ENCODE measurements around the gene NCKAP1. TPM values are rescaled to one million over a fixed set of nuclear protein-coding genes. Genes with fewer than 3 reads are reported as not detected.
"Not testable (repeated sequence)": the region's sequence is repeated elsewhere in the genome, so short reads cannot be mapped to it uniquely, and the experiment has no call there.

NCKAP1 gene
- total RNA-seq, 2 donors from 2014 or later: 107 to 113 TPM

GRCh38 chr2:182971820-182972547 is 66.3 kb downstream of the NCKAP1 start:
- Histone ChIP-seq H3K27ac (no peak overlapping the region), H3K4me3 (no peak overlapping the region), H3K27me3 (no peaks in the 10 kb centered on the region), H3K9me3 (no peaks in the 10 kb centered on the region), H3K4me1 (no peaks in the 10 kb centered on the region), H3K36me3 (peaks cover 27% of the 10 kb centered on the region)
- TF ChIP-seq CTCF (IDR thresholded peaks at IDR 0.05): no peak
- DNase-seq (ENCODE audit: low spot score): no peak

GRCh38 chr2:182970486-182970885 is 67.8 kb downstream of the NCKAP1 start:
- no peaks in the 10 kb centered on the region for H3K4me1 ChIP-seq
- no peak for DNase-seq (ENCODE audit: low spot score)
- no peaks in the 10 kb centered on the region for H3K9me3 ChIP-seq
- H3K36me3 ChIP-seq: peaks cover 20% of the 10 kb centered on the region
- H3K27me3 ChIP-seq: no peaks in the 10 kb centered on the region
- H3K27ac ChIP-seq: no peak overlapping the region
- H3K4me3 ChIP-seq: no peak overlapping the region
- TF ChIP-seq CTCF (IDR thresholded peaks at IDR 0.05): no peak

- Histone ChIP-seq H3K4me3 (no peak overlapping the region), H3K36me3 (peaks cover 25% of the 10 kb centered on the region), H3K4me1 (no peaks in the 10 kb centered on the region), H3K9me3 (no peaks in the 10 kb centered on the region), H3K27me3 (no peaks in the 10 kb centered on the region), H3K27ac (no peak overlapping the region)
- no peak for DNase-seq (ENCODE audit: low spot score)
- no peak for TF ChIP-seq CTCF (IDR thresholded peaks at IDR 0.05)
Observed at GRCh38 chr2:182968493-182968892, 69.8 kb downstream of the NCKAP1 start.

- H3K36me3 ChIP-seq: peaks cover 33% of the 10 kb centered on the region
- not testable (repeated sequence) for H3K27me3 ChIP-seq; H3K4me3 ChIP-seq; DNase-seq (ENCODE audit: low spot score); H3K27ac ChIP-seq; H3K9me3 ChIP-seq; H3K4me1 ChIP-seq
Observed at GRCh38 chr2:182966356-182966755, 71.9 kb downstream of the NCKAP1 start.

- Histone ChIP-seq H3K27me3 (no peaks in the 10 kb centered on the region), H3K9me3 (no peaks in the 10 kb centered on the region), H3K27ac (no peak overlapping the region), H3K4me3 (no peak overlapping the region), H3K36me3 (peaks cover 32% of the 10 kb centered on the region), H3K4me1 (no peaks in the 10 kb centered on the region)
- no peak for TF ChIP-seq CTCF (IDR thresholded peaks at IDR 0.05)
- DNase-seq (ENCODE audit: low spot score): no peak
Observed at GRCh38 chr2:182962641-182963040, 75.6 kb downstream of the NCKAP1 start.

- not testable (repeated sequence) for H3K9me3 ChIP-seq; H3K27ac ChIP-seq; H3K27me3 ChIP-seq; DNase-seq (ENCODE audit: low spot score); H3K4me1 ChIP-seq; H3K4me3 ChIP-seq
- H3K36me3 ChIP-seq: peaks cover 39% of the 10 kb centered on the region
Observed at GRCh38 chr2:182960869-182961268, 77.4 kb downstream of the NCKAP1 start.

- Histone ChIP-seq H3K27me3 (no peaks in the 10 kb centered on the region), H3K27ac (no peak overlapping the region), H3K36me3 (peaks cover 30% of the 10 kb centered on the region), H3K4me3 (no peak overlapping the region), H3K4me1 (peaks cover 0 to 6% of the 10 kb centered on the region in 2 donors), H3K9me3 (no peaks in the 10 kb centered on the region)
- DNase-seq (ENCODE audit: low spot score): no peak
- TF ChIP-seq CTCF (IDR thresholded peaks at IDR 0.05): no peak
Observed at GRCh38 chr2:182954789-182955188, 83.5 kb downstream of the NCKAP1 start.
